Hematopoietic multipotent progenitor cell treated with erythropoietin and hydrocortisone succinate and interleukin-3 and kit ligand, for 15 days (in vitro differentiated cells): Measurements from ENCODE around the gene PRDM16.

Experiments used
- DNase-seq: peaks from one replicate; pipeline ENCODE4 v3.0.0-alpha.2; 2015; ENCODE audit warnings: low spot score

The PRDM16 gene

GRCh38 chr1:3184666-3185065 lies 115.7 kb downstream of the PRDM16 start:
- no peak for DNase-seq

GRCh38 chr1:3185896-3186525 lies 117.0 kb downstream of the PRDM16 start:
- no peak for DNase-seq

GRCh38 chr1:3186526-3186921 lies 117.5 kb downstream of the PRDM16 start:
- no peak for DNase-seq

GRCh38 chr1:3187415-3188149 lies 118.6 kb downstream of the PRDM16 start:
- no peak for DNase-seq

- no peak for DNase-seq
Measured at GRCh38 chr1:3188150-3188971, 119.4 kb downstream of the PRDM16 start.

GRCh38 chr1:3190256-3191041 lies 121.4 kb downstream of the PRDM16 start:
- DNase-seq, result no peak

GRCh38 chr1:3192361-3192760 lies 123.4 kb downstream of the PRDM16 start:
- no peak for DNase-seq

GRCh38 chr1:3192825-3193224 lies 123.8 kb downstream of the PRDM16 start:
- DNase-seq, result no peak

GRCh38 chr1:3193811-3194210 lies 124.8 kb downstream of the PRDM16 start:
- no peak for DNase-seq

GRCh38 chr1:3194760-3195479 lies 125.9 kb downstream of the PRDM16 start:
- DNase-seq, result no peak

- DNase-seq, result no peak
Measured at GRCh38 chr1:3195480-3195815, 126.4 kb downstream of the PRDM16 start.

GRCh38 chr1:3195966-3196515 lies 127.0 kb downstream of the PRDM16 start:
- no peak for DNase-seq

- no peak for DNase-seq
Measured at GRCh38 chr1:3196577-3197245, 127.7 kb downstream of the PRDM16 start.

- DNase-seq, result no peak
Measured at GRCh38 chr1:3197781-3198316, 128.8 kb downstream of the PRDM16 start.

- no peak for DNase-seq
Measured at GRCh38 chr1:3198371-3199271, 129.6 kb downstream of the PRDM16 start.

- DNase-seq, result no peak
Measured at GRCh38 chr1:3204725-3205124, 135.7 kb downstream of the PRDM16 start.

GRCh38 chr1:3205815-3206214 lies 136.8 kb downstream of the PRDM16 start:
- no peak for DNase-seq

GRCh38 chr1:3206696-3207095 lies 137.7 kb downstream of the PRDM16 start:
- DNase-seq, result no peak

- DNase-seq, result no peak
Measured at GRCh38 chr1:3207217-3207848, 138.3 kb downstream of the PRDM16 start.
